Endothelial cell of umbilical vein (primary cell): ENCODE results near the gene PIGQ. TPM values are rescaled to one million over a fixed set of nuclear protein-coding genes. Genes with fewer than 3 reads are reported as not detected.

ENCODE experiments used
- BruUV-seq: library from RNA; stranded (reverse); fragments of 400-500 nt; replicated peaks from 2 replicates; lab custom pipeline; 2021; lab: Mats Ljungman, UMichigan
- CTCF ChIA-PET: fragments of 300-600, 350-600 bp; sonication (Branson Sonifier 250); formaldehyde crosslinking; loops from one replicate; lab custom pipeline; 2021; ENCODE audit warnings: antibody characterized with exemption, inconsistent platforms; lab: Charles Lee
- POLR2A ChIA-PET: fragments of 300-600, 350-600 bp; sonication (Branson Sonifier 250); formaldehyde crosslinking; loops from one replicate; lab custom pipeline; 2021; ENCODE audit warnings: antibody characterized with exemption, inconsistent platforms; lab: Charles Lee
- DNase-seq: peaks from one replicate; pipeline ENCODE4 v3.0.0-alpha.2; 2011; ENCODE audit warnings: low read depth, low spot score
- FAIRE-seq: peaks from 2 replicates; lab custom pipeline; 2011; peaks lifted over from hg19 to GRCh38; lab: Jason Lieb, UNC
- H2AFZ ChIP-seq: 2 replicates; pipeline ENCODE4 v1.6.0; 2012; ENCODE audit warnings: low read depth, low read length, control low read depth, inconsistent platforms
- H3K27ac ChIP-seq: 2 replicates; pipeline ENCODE4 v1.5.1; 2011; ENCODE audit warnings: low read depth, mild to moderate bottlenecking, control low read depth, low read length, moderate library complexity; ENCODE audit not compliant: insufficient read depth
- H3K27me3 ChIP-seq, 2 experiments: 2 replicates each; pipeline versions ENCODE4 v1.6.0 to v1.6.1; 2011; ENCODE audit warnings: low read length in 2 of 2, mixed read lengths in 1 of 2; ENCODE audit not compliant: control insufficient read depth in 2 of 2, insufficient read depth in 2 of 2
- H3K36me3 ChIP-seq, 2 experiments: 2 replicates in 1 of 2; 3 replicates in 1 of 2; pipeline ENCODE4 v1.5.1; 2011; ENCODE audit warnings: low read length in 2 of 2, mild to moderate bottlenecking in 1 of 2, moderate library complexity in 1 of 2; ENCODE audit not compliant: control insufficient read depth in 2 of 2, insufficient read depth in 2 of 2; ENCODE audit errors: extremely low read depth in 1 of 2
- H3K4me1 ChIP-seq: 3 replicates; pipeline ENCODE4 v1.5.1; 2011; ENCODE audit warnings: mild to moderate bottlenecking, low read length; ENCODE audit not compliant: control insufficient read depth, insufficient read depth; ENCODE audit errors: extremely low read depth
- H3K4me2 ChIP-seq: 2 replicates; pipeline ENCODE4 v1.6.1; 2011; ENCODE audit warnings: low read length, control low read depth, mixed read lengths; ENCODE audit not compliant: insufficient read depth
- H3K4me3 ChIP-seq, 3 experiments: fragments of 200-600 bp in 1 of 3; sonication (generic), shearing (Covaris generic) in 1 of 3; replicated peaks in 1 of 3; 2 replicates each; pipeline ENCODE4 v1.5.1; 2011 to 2016; ENCODE audit warnings: control low read depth in 3 of 3, low read length in 3 of 3, mild to moderate bottlenecking in 2 of 3, inconsistent platforms in 1 of 3, low read depth in 1 of 3, moderate library complexity in 1 of 3; ENCODE audit not compliant: insufficient read depth in 1 of 3
- H3K79me2 ChIP-seq: 2 replicates; pipeline ENCODE4 v1.6.0; 2012; ENCODE audit warnings: low read length, inconsistent platforms; ENCODE audit not compliant: control insufficient read depth, insufficient read depth
- H3K9ac ChIP-seq: replicated peaks from 2 replicates; pipeline ENCODE3; 2011; ENCODE audit warnings: low read length, control low read depth; ENCODE audit not compliant: insufficient read depth; ENCODE audit errors: extremely low read depth
- H3K9me1 ChIP-seq: replicated peaks from 3 replicates; pipeline ENCODE4 v1.6.0; 2011; ENCODE audit warnings: mild to moderate bottlenecking, low read length; ENCODE audit not compliant: control insufficient read depth, insufficient read depth; ENCODE audit errors: extremely low read depth
- H3K9me3 ChIP-seq: replicated peaks from 2 replicates; pipeline ENCODE4 v1.5.1; 2012; ENCODE audit warnings: low read length, inconsistent platforms; ENCODE audit not compliant: control insufficient read depth, insufficient read depth
- H4K20me1 ChIP-seq: replicated peaks from 2 replicates; pipeline ENCODE3; 2011; ENCODE audit warnings: mild to moderate bottlenecking, low read length; ENCODE audit not compliant: control insufficient read depth, insufficient read depth; ENCODE audit errors: extremely low read depth
- EZH2 ChIP-seq: IDR thresholded peaks from 2 replicates; pipeline ENCODE4 v1.6.1; 2012; ENCODE audit warnings: borderline replicate concordance, low read depth, mild to moderate bottlenecking, moderate library complexity, low read length, inconsistent platforms; ENCODE audit not compliant: severe bottlenecking
- FOS ChIP-seq: IDR thresholded peaks from 2 replicates; pipeline ENCODE4 v1.6.1; 2011; ENCODE audit warnings: mild to moderate bottlenecking, low read length, moderate library complexity, borderline replicate concordance; ENCODE audit not compliant: insufficient read depth
- GATA2 ChIP-seq: IDR thresholded peaks from 2 replicates; pipeline ENCODE4 v1.7.0; 2011; ENCODE audit warnings: low read depth, mild to moderate bottlenecking, moderate library complexity, mixed read lengths, low read length; ENCODE audit not compliant: insufficient read length, insufficient read depth
- JUN ChIP-seq: IDR thresholded peaks from 2 replicates; pipeline ENCODE4 v1.6.1; 2011; ENCODE audit warnings: borderline replicate concordance, low read depth; ENCODE audit not compliant: insufficient read length, insufficient read depth
- MAX ChIP-seq: IDR thresholded peaks from 2 replicates; pipeline ENCODE4 v1.6.1; 2011; ENCODE audit not compliant: insufficient read depth, insufficient read length
- MYC ChIP-seq: IDR thresholded peaks from one replicate; pipeline ENCODE4 v1.6.1; 2011; ENCODE audit warnings: mild to moderate bottlenecking, low read depth, low read length
- POLR2A ChIP-seq: IDR thresholded peaks from 2 replicates; pipeline ENCODE4 v1.6.1; 2012; ENCODE audit warnings: low read depth, mild to moderate bottlenecking, control low read depth, low read length
- POLR2AphosphoS5 ChIP-seq: IDR thresholded peaks from 2 replicates; pipeline ENCODE4 v1.6.1; 2012; ENCODE audit warnings: low read depth, mild to moderate bottlenecking, control low read depth, low read length, moderate library complexity; ENCODE audit not compliant: insufficient read depth
- dilution Hi-C: fragments of 300-500 bp; cut with MboI; formaldehyde crosslinking; loops from one replicate; pipeline ENCODE4 v1.15.0; 2019; ENCODE audit warnings: low sequenced_read_pairs; ENCODE audit not compliant: extremely low pct_ligation_motif_present
- intact Hi-C: fragments of 100-400 bp; cut with micrococcal nuclease; formaldehyde crosslinking; loops from one replicate; pipeline ENCODE4 v1.10.0; 2022
- polyA plus RNA-seq, 4 experiments: library from polyadenylated mRNA; depleted of rRNA in 3 of 4; stranded (reverse) in 3 of 4; unstranded in 1 of 4; fragments of >200 nt; gene quantifications; 2 replicates each; pipeline versions ENCODE4 v1.2.1 to v1.2.3, GENCODE V29; 2011 to 2012; ENCODE audit warnings: missing spikeins in 1 of 4
- total RNA-seq: library from RNA; stranded (reverse); gene quantifications from 2 replicates; pipeline ENCODE4 v1.2.3, GENCODE V29; 2021
- TF ChIP-seq, protein P1 (sequence below), 2 donors: IDR thresholded peaks; 1 replicate in 1 of 2; 2 replicates in 1 of 2; pipeline ENCODE4 v1.5.1; 2011; ENCODE audit warnings: low read length in 2 of 2, mild to moderate bottlenecking in 2 of 2, moderate library complexity in 2 of 2, control low read depth in 1 of 2, inconsistent platforms in 1 of 2, low read depth in 1 of 2; ENCODE audit not compliant: insufficient read depth in 1 of 2; ENCODE audit errors: extremely low read depth in 1 of 2

Gene PIGQ
- total and polyA plus RNA-seq, 2 donors (not counting 3 experiments of a cell fraction or from before 2014, with no cell fraction given): 66.9 to 67.7 TPM

- CTCF ChIA-PET: interaction anchor here (1.0 to 1.6 kb wide), 3 partner anchors 10 to 36 kb away, joined by 3 to 7 read pairs (median 3); partner anchors contain the start of genes MCRIP2 and METTL26
These were observed 56.4 kb downstream of the PIGQ start for GRCh38 chr16:625977-626765.

DNA sequence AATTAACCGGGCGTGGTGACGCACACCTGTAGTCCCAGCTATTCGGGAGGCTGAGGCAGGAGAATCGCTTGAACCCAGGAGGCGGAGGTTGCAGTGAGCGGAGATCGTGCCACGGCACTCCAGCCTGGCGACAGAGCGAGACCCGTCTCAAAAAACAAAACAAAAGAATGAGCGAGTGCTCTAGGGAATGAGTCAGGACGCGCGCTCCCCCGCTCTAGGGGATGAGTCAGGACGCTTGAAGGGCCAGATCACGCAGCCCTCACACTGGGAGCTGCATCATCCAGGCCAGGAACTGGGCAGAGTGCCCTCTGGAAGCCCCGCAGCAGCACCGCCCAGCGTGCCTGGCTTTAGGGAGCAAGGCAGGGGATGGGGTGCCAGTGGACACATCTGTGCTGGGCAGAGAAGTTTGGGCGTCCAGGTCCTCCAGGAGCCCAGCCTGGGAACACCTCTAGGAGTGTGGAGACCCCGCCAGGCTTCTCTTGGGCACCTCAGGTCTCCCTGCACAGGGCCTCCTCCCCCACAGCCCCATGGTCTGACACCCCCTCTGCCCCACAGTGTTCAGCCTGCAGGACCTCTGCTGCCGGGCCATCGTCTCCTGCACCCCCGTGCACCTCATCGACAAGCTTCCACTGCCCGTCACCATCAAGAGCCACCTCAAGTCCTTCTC lies 57.2 kb downstream of the PIGQ start:
- peak overlapping the region; percentile 70 for H3K27ac ChIP-seq
- intact Hi-C loops: loop anchor here (2.0 kb wide), 1 partner anchor 38 kb away; no protein-coding TSS in a partner anchor
- dilution Hi-C loops: no loop called here
- no peak overlapping the region for H2AFZ ChIP-seq
- H3K4me2 ChIP-seq: no peak overlapping the region
- peaks cover 3% of the 10 kb centered on the region for H3K4me1 ChIP-seq
- no peaks in the 10 kb centered on the region for H3K9me1 ChIP-seq
- H3K9ac ChIP-seq: no peak overlapping the region
- CTCF ChIA-PET: interaction anchor here (0.6 to 1.3 kb wide), 3 partner anchors 9 to 37 kb away, joined by 3 to 7 read pairs (median 3); partner anchors contain the start of gene METTL26
- no peaks in the 10 kb centered on the region for H3K9me3 ChIP-seq
- peak; percentile 79 for DNase-seq
- no peak overlapping the region for H3K4me3 ChIP-seq
- TF ChIP-seq JUN (peak; percentile 53), POLR2A (peak; percentile 33), GATA2 (no peak), EZH2 (no peak), FOS (peak; percentile 76), MYC (no peak), MAX (no peak), POLR2AphosphoS5 (peak; percentile 70)
- TF ChIP-seq, protein P1, sequence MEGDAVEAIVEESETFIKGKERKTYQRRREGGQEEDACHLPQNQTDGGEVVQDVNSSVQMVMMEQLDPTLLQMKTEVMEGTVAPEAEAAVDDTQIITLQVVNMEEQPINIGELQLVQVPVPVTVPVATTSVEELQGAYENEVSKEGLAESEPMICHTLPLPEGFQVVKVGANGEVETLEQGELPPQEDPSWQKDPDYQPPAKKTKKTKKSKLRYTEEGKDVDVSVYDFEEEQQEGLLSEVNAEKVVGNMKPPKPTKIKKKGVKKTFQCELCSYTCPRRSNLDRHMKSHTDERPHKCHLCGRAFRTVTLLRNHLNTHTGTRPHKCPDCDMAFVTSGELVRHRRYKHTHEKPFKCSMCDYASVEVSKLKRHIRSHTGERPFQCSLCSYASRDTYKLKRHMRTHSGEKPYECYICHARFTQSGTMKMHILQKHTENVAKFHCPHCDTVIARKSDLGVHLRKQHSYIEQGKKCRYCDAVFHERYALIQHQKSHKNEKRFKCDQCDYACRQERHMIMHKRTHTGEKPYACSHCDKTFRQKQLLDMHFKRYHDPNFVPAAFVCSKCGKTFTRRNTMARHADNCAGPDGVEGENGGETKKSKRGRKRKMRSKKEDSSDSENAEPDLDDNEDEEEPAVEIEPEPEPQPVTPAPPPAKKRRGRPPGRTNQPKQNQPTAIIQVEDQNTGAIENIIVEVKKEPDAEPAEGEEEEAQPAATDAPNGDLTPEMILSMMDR (IDR thresholded peaks at IDR 0.05; ENCODE audit: extremely low read depth in 1 of 2, insufficient read depth in 1 of 2, low read depth in 1 of 2, low read length in 2 of 2): no peak
- peak; percentile 95 for FAIRE-seq
- H4K20me1 ChIP-seq: no peaks in the 10 kb centered on the region
- peaks cover 0 to 5% of the 10 kb centered on the region in 2 experiments for H3K36me3 ChIP-seq
- H3K27me3 ChIP-seq: no peaks in the 10 kb centered on the region
- POLR2A ChIA-PET: interaction anchor here (0.6 to 1.2 kb wide), 2 partner anchors 10 to 213 kb away, joined by 4 to 6 read pairs; partner anchors contain the start of gene METTL26
- no peaks in the 10 kb centered on the region for H3K79me2 ChIP-seq
- no TSS peak for BruUV-seq

More at GRCh38 chr16:625977-626765, 56.4 kb downstream of the PIGQ start:
- dilution Hi-C loops (no loop called here), intact Hi-C loops (loop anchor here (2.0 kb wide), 1 partner anchor 37 kb away; no protein-coding TSS in a partner anchor)
- Histone ChIP-seq H3K36me3 (peaks cover 0 to 5% of the 10 kb centered on the region in 2 experiments), H3K9ac (no peak overlapping the region), H3K4me2 (no peak overlapping the region), H3K9me1 (no peaks in the 10 kb centered on the region), H3K27me3 (no peaks in the 10 kb centered on the region), H3K9me3 (no peaks in the 10 kb centered on the region), H3K27ac (peak overlapping the region; percentile 70), H2AFZ (no peak overlapping the region), H4K20me1 (no peaks in the 10 kb centered on the region), H3K79me2 (no peaks in the 10 kb centered on the region), H3K4me3 (no peak overlapping the region), H3K4me1 (peaks cover 3% of the 10 kb centered on the region)
- no peak for DNase-seq
- POLR2A ChIA-PET: interaction anchor here (0.6 to 1.2 kb wide), 2 partner anchors 10 to 212 kb away, joined by 4 to 6 read pairs; partner anchors contain the start of gene METTL26
- TF ChIP-seq POLR2A (no peak), POLR2AphosphoS5 (no peak), JUN (no peak)
- no TSS peak for BruUV-seq
- no peak for FAIRE-seq
